GM12878 (cell line): ENCODE data around the gene PSPC1. TPM values are rescaled to one million over a fixed set of nuclear protein-coding genes. Genes with fewer than 3 reads are reported as not detected.

Experiments
- ATAC-seq: fragments of 200-7000 bp; cut with Tn5 transposase; 3 replicates; pipeline ENCODE4 v1.9.1; 2020; ENCODE audit warnings: mild to moderate bottlenecking, moderate library complexity
- BruUV-seq: library from RNA; stranded (reverse); fragments of 400-500 nt; replicated peaks from 2 replicates; lab custom pipeline; 2021; lab: Mats Ljungman, UMichigan
- CTCF ChIA-PET: fragments of 300-600 bp; sonication (Branson Sonifier 250); formaldehyde crosslinking; extraction: SDS; loops from one replicate; lab custom pipeline; 2021; ENCODE audit warnings: inconsistent platforms; lab: Yijun Ruan, JAX
- POLR2A ChIA-PET: fragments of 350-600 bp; formaldehyde crosslinking; extraction: SDS; loops from one replicate; lab custom pipeline; 2021; ENCODE audit warnings: inconsistent platforms; lab: Charles Lee
- RAD21 ChIA-PET: fragments of 300-600 bp; sonication (Branson Sonifier 250); formaldehyde crosslinking; loops from one replicate; lab custom pipeline; 2023; ENCODE audit warnings: antibody characterized with exemption; ENCODE audit not compliant: unreplicated experiment; lab: Charles Lee
- SMC1A ChIA-PET: fragments of 300-600 bp; sonication (Branson Sonifier 250); formaldehyde crosslinking; loops from one replicate; lab custom pipeline; 2023; ENCODE audit not compliant: unreplicated experiment, uncharacterized antibody; lab: Charles Lee
- DNase-seq: peaks from one replicate; pipeline ENCODE4 v3.0.0-alpha.2; 2011; ENCODE audit warnings: low read depth, low spot score
- FAIRE-seq: peaks from 3 replicates; lab custom pipeline; 2011; peaks lifted over from hg19 to GRCh38; lab: Jason Lieb, UNC
- H2AFZ ChIP-seq: 2 replicates; pipeline ENCODE4 v1.6.0; 2011; ENCODE audit warnings: low read depth, low read length, control low read depth; ENCODE audit not compliant: control insufficient read depth
- H3K27ac ChIP-seq: 2 replicates; pipeline ENCODE4 v1.5.1; 2011; ENCODE audit warnings: control low read depth; ENCODE audit not compliant: control insufficient read depth, insufficient read depth
- H3K27me3 ChIP-seq, 2 experiments: replicated peaks in 1 of 2; 2 replicates each; pipeline versions ENCODE4 v1.6.0 to v1.6.1; 2011; ENCODE audit warnings: low read length in 1 of 2; ENCODE audit not compliant: control insufficient read depth in 2 of 2, insufficient read depth in 2 of 2
- H3K36me3 ChIP-seq, 2 experiments: 2 replicates each; pipeline ENCODE4 v1.5.1; 2011; ENCODE audit warnings: low read length in 1 of 2; ENCODE audit not compliant: control insufficient read depth in 2 of 2, insufficient read depth in 2 of 2
- H3K4me1 ChIP-seq: 2 replicates; pipeline ENCODE4 v1.6.1; 2011; ENCODE audit warnings: mild to moderate bottlenecking, low read length, moderate library complexity, mixed read lengths; ENCODE audit not compliant: control insufficient read depth, insufficient read depth
- H3K4me2 ChIP-seq: 2 replicates; pipeline ENCODE4 v1.6.0; 2011; ENCODE audit warnings: control low read depth; ENCODE audit not compliant: control insufficient read depth, insufficient read depth
- H3K4me3 ChIP-seq: fragments of 200-600 bp; sonication (generic); 2 replicates; pipeline ENCODE4 v1.5.1; 2016
- H3K79me2 ChIP-seq: 2 replicates; pipeline ENCODE4 v1.6.0; 2011; ENCODE audit warnings: low read length; ENCODE audit not compliant: control insufficient read depth, insufficient read depth
- H3K9ac ChIP-seq: 2 replicates; pipeline ENCODE4 v1.8.0; 2011; ENCODE audit warnings: low read length, control low read depth, mixed read lengths; ENCODE audit not compliant: control insufficient read depth, insufficient read depth
- H3K9me3 ChIP-seq: replicated peaks from 3 replicates; pipeline ENCODE4 v1.5.1; 2011; ENCODE audit warnings: mild to moderate bottlenecking, low read length; ENCODE audit not compliant: control insufficient read depth, insufficient read depth
- H4K20me1 ChIP-seq: 2 replicates; pipeline ENCODE4 v1.6.0; 2011; ENCODE audit not compliant: control insufficient read depth, insufficient read depth
- ATF7 ChIP-seq: fragments of 450-650 bp; IDR thresholded peaks from 2 replicates; pipeline ENCODE4 v1.6.1; 2016; ENCODE audit warnings: low read depth, mild to moderate bottlenecking
- CBX5 ChIP-seq: sonication (generic); IDR thresholded peaks from 2 replicates; pipeline ENCODE4 v1.6.1; 2016; ENCODE audit warnings: low read depth, moderate library complexity, mild to moderate bottlenecking, inconsistent platforms
- CEBPB ChIP-seq, 2 experiments: fragments of 150-350 bp in 1 of 2; IDR thresholded peaks; 2 replicates each; pipeline ENCODE4 v1.6.1; 2012 to 2014; ENCODE audit warnings: low read depth in 2 of 2, low read length in 2 of 2, borderline replicate concordance in 1 of 2, inconsistent platforms in 1 of 2
- CUX1 ChIP-seq: IDR thresholded peaks from 2 replicates; pipeline ENCODE4 v1.6.1; 2012; ENCODE audit warnings: improper control_type of control experiment, low read depth, low read length; ENCODE audit not compliant: insufficient replicate concordance
- EP300 ChIP-seq, 2 experiments: fragments of 150-350 bp in 1 of 2; IDR thresholded peaks; 2 replicates each; pipeline ENCODE4 v1.6.1; 2011 to 2012; ENCODE audit warnings: low read depth in 2 of 2, low read length in 2 of 2, borderline replicate concordance in 1 of 2, improper control_type of control experiment in 1 of 2, inconsistent platforms in 1 of 2; ENCODE audit not compliant: control insufficient read depth in 1 of 2
- EZH2 ChIP-seq: IDR thresholded peaks from 2 replicates; pipeline ENCODE4 v1.6.1; 2012; ENCODE audit warnings: low read depth, mild to moderate bottlenecking, control low read depth, inconsistent platforms, low read length, borderline replicate concordance; ENCODE audit not compliant: control insufficient read depth
- JUND ChIP-seq: IDR thresholded peaks from 2 replicates; pipeline ENCODE4 v1.6.1; 2012; ENCODE audit warnings: low read depth, mild to moderate bottlenecking, low read length, improper control_type of control experiment, moderate library complexity
- MLLT1 ChIP-seq: fragments of 450-650 bp; IDR thresholded peaks from 2 replicates; pipeline ENCODE4 v1.6.1; 2016; ENCODE audit warnings: mild to moderate bottlenecking
- MYC ChIP-seq: IDR thresholded peaks from 2 replicates; pipeline ENCODE4 v1.6.1; 2011; ENCODE audit warnings: mild to moderate bottlenecking, low read length, moderate library complexity, inconsistent platforms; ENCODE audit not compliant: insufficient read depth, insufficient replicate concordance, insufficient read length, severe bottlenecking
- NFIC ChIP-seq: IDR thresholded peaks from 2 replicates; pipeline ENCODE4 v1.6.1; 2012; ENCODE audit warnings: low read depth, mild to moderate bottlenecking, inconsistent platforms, low read length, moderate library complexity
- NFYB ChIP-seq: IDR thresholded peaks from 2 replicates; pipeline ENCODE4 v1.6.1; 2011; ENCODE audit warnings: low read depth, mild to moderate bottlenecking, low read length, improper control_type of control experiment, moderate library complexity; ENCODE audit not compliant: insufficient read depth
- RAD51 ChIP-seq: fragments of 450-650 bp; IDR thresholded peaks from 2 replicates; pipeline ENCODE4 v1.6.1; 2016; ENCODE audit warnings: moderate library complexity, mild to moderate bottlenecking, inconsistent platforms
- RBBP5 ChIP-seq: fragments of 200-600 bp; sonication (generic); conservative IDR thresholded peaks from 2 replicates; pipeline ENCODE4 v1.6.1; 2016
- RELA ChIP-seq: fragments of 450-650 bp; IDR thresholded peaks from 2 replicates; pipeline ENCODE4 v1.8.0; 2014; ENCODE audit warnings: borderline replicate concordance; ENCODE audit not compliant: partially characterized antibody
- SREBF1 ChIP-seq: IDR thresholded peaks from 2 replicates; pipeline ENCODE4 v1.6.1; 2012; ENCODE audit warnings: mild to moderate bottlenecking, low read length
- TCF3 ChIP-seq: IDR thresholded peaks from 2 replicates; pipeline ENCODE4 v1.6.1; 2012; ENCODE audit warnings: low read depth, mild to moderate bottlenecking, low read length, borderline replicate concordance; ENCODE audit not compliant: insufficient read depth
- YY1 ChIP-seq: IDR thresholded peaks from 2 replicates; pipeline ENCODE4 v1.6.1; 2011; ENCODE audit warnings: low read depth, mild to moderate bottlenecking, low read length
- WGBS: methylation state at CpG from one replicate; pipeline ENCODE4 v1.1.6; 2016; ENCODE audit warnings: low lambda C conversion rate; ENCODE audit not compliant: insufficient replicate concordance, insufficient coverage; ENCODE audit errors: missing lambda C conversion rate; 5-methylcytosine and 5-hydroxymethylcytosine counted together
- in situ Hi-C: fragments of 300-500 bp; cut with MboI; formaldehyde crosslinking; loops from 9 replicates; pipeline ENCODE4 v1.14.3; 2018; ENCODE audit warnings: mixed read lengths
- intact Hi-C: fragments of 100-400 bp; cut with micrococcal nuclease; formaldehyde crosslinking; loops from one replicate; pipeline ENCODE4 v1.14.2; 2022; ENCODE audit not compliant: unreplicated experiment
- polyA plus RNA-seq, 11 experiments: library from polyadenylated mRNA; depleted of rRNA in 4 of 11; unstranded in 6 of 11; stranded (reverse) in 5 of 11; fragments of >200 nt; fragmentation: Nextera tagmentation in 4 of 11; fragmentation: Illumina TruSeq in 1 of 11; extraction: Ambion mirVana in 4 of 11; extraction: Trizol in 1 of 11; gene quantifications; 1 replicate in 1 of 11; 2 replicates in 10 of 11; pipeline versions ENCODE4 v1.2.1 to v1.2.3, GENCODE V29; 2011 to 2016; ENCODE audit warnings: inconsistent platforms in 2 of 11, missing spikeins in 2 of 11, low read depth in 1 of 11
- total RNA-seq, 4 experiments: library from RNA; depleted of rRNA in 3 of 4; stranded (reverse); fragments of >200 nt in 3 of 4; fragmentation: Illumina TruSeq in 1 of 4; extraction: Trizol in 1 of 4; gene quantifications; 2 replicates each; pipeline versions ENCODE4 v1.2.1 to v1.2.3, GENCODE V29; 2013 to 2021

PSPC1 gene
- total and polyA plus RNA-seq, 10 of the 15 experiments (the other 5 are each of a cell fraction or from before 2014, with no cell fraction given) = 17.7 to 76.3 (median 66.8) TPM

- no peaks in the 10 kb centered on the region for H3K79me2 ChIP-seq
- ChIA-PET POLR2A (no interaction called here), CTCF (no interaction called here), SMC1A (no interaction called here), RAD21 (no interaction called here)
- TF ChIP-seq EZH2 (no peak), CEBPB (IDR thresholded peaks at IDR 0.05; ENCODE audit: borderline replicate concordance in 1 of 2, low read depth in 2 of 2, low read length in 2 of 2) (no peak), CBX5 (no peak), TCF3 (no peak), RAD51 (no peak), MYC (no peak), YY1 (no peak), NFIC (no peak), CUX1 (no peak), ATF7 (no peak), RBBP5 (no peak), JUND (no peak), MLLT1 (no peak), EP300 (IDR thresholded peaks at IDR 0.05; ENCODE audit: borderline replicate concordance in 1 of 2, control insufficient read depth in 1 of 2, low read depth in 2 of 2, low read length in 2 of 2) (no peak), NFYB (no peak), SREBF1 (no peak), RELA (no peak)
- H3K4me1 ChIP-seq = no peaks in the 10 kb centered on the region
- in situ Hi-C loops = no loop called here
- H3K9ac ChIP-seq = no peak overlapping the region
- BruUV-seq = no TSS peak
- no peaks in the 10 kb centered on the region for H3K27me3 ChIP-seq
- H3K4me2 ChIP-seq = no peak overlapping the region
- ATAC-seq (no peak), DNase-seq (no peak), FAIRE-seq (no peak)
- H3K9me3 ChIP-seq = no peaks in the 10 kb centered on the region
- no peak overlapping the region for H3K4me3 ChIP-seq
- H2AFZ ChIP-seq = no peak overlapping the region
- WGBS = 77% methylated on average over 5 of the region's 5 CpGs
- H3K36me3 ChIP-seq = no peaks in the 10 kb centered on the region; a peak in 1 of 4 replicates
- intact Hi-C loops = no loop called here
- no peak overlapping the region for H3K27ac ChIP-seq
- H4K20me1 ChIP-seq = no peaks in the 10 kb centered on the region
These were observed 97.7 kb downstream of the PSPC1 start for GRCh38 chr13:19685034-19685433.
